DND-41 (cell line): ENCODE data around the gene ARID5A.

Source experiments
- ATAC-seq: fragments of 200-7000 bp; cut with Tn5 transposase; 3 replicates; pipeline ENCODE4 v1.9.1; 2021; ENCODE audit warnings: low read depth; ENCODE audit not compliant: insufficient read depth
- DNase-seq: peaks from one replicate; pipeline ENCODE4 v3.0.0-alpha.2; 2020
- H2AFZ ChIP-seq: 2 replicates; pipeline ENCODE4 v1.6.0; 2012; ENCODE audit warnings: low read depth, low read length
- H3K27ac ChIP-seq: 2 replicates; pipeline ENCODE4 v1.5.1; 2012; ENCODE audit warnings: low read length, inconsistent platforms
- H3K27me3 ChIP-seq: fragments of 200-600 bp; sonication (generic); 2 replicates; pipeline ENCODE4 v1.6.0; 2012; ENCODE audit warnings: low read length, mild to moderate bottlenecking, inconsistent platforms; ENCODE audit not compliant: insufficient read depth, poor library complexity
- H3K36me3 ChIP-seq: 2 replicates; pipeline ENCODE4 v1.5.1; 2012; ENCODE audit warnings: low read length, inconsistent platforms; ENCODE audit not compliant: insufficient read depth
- H3K4me1 ChIP-seq: 2 replicates; pipeline ENCODE4 v1.5.1; 2012; ENCODE audit warnings: mild to moderate bottlenecking, low read length; ENCODE audit not compliant: insufficient read depth
- H3K4me2 ChIP-seq: 2 replicates; pipeline ENCODE4 v1.6.0; 2012; ENCODE audit warnings: mild to moderate bottlenecking, moderate library complexity, low read length, inconsistent platforms; ENCODE audit not compliant: insufficient read depth
- H3K4me3 ChIP-seq, 2 experiments: fragments of 200-600 bp in 1 of 2; shearing (Covaris generic) in 1 of 2; 2 replicates each; pipeline ENCODE4 v1.5.1; 2012 to 2016; ENCODE audit warnings: inconsistent platforms in 2 of 2, low read length in 2 of 2, mild to moderate bottlenecking in 2 of 2, low read depth in 1 of 2, moderate library complexity in 1 of 2
- H3K79me2 ChIP-seq: 2 replicates; pipeline ENCODE4 v1.6.0; 2012; ENCODE audit warnings: low read length, inconsistent platforms; ENCODE audit not compliant: insufficient read depth
- H3K9ac ChIP-seq: 2 replicates; pipeline ENCODE4 v1.6.0; 2012; ENCODE audit warnings: low read depth, mild to moderate bottlenecking, inconsistent platforms, low read length, moderate library complexity
- H3K9me3 ChIP-seq: 2 replicates; pipeline ENCODE4 v1.5.1; 2012; ENCODE audit warnings: low read length, moderate library complexity, mild to moderate bottlenecking, inconsistent platforms; ENCODE audit not compliant: insufficient read depth, severe bottlenecking
- H4K20me1 ChIP-seq: 2 replicates; pipeline ENCODE4 v1.6.0; 2012; ENCODE audit warnings: low read length; ENCODE audit not compliant: insufficient read depth
- CTCF ChIP-seq: IDR thresholded peaks from 2 replicates; pipeline ENCODE4 v1.5.1; 2012; ENCODE audit warnings: borderline replicate concordance, low read length, moderate library complexity, mild to moderate bottlenecking; ENCODE audit not compliant: poor library complexity, severe bottlenecking; ENCODE audit errors: extremely low read depth
- EZH2 ChIP-seq: IDR thresholded peaks from 3 replicates; pipeline ENCODE4 v1.6.1; 2012; ENCODE audit warnings: borderline replicate concordance, low read depth, mild to moderate bottlenecking, moderate library complexity, low read length, inconsistent platforms; ENCODE audit not compliant: severe bottlenecking

ARID5A gene

GRCh38 chr2:96591494-96591893 lies 54.9 kb downstream of the ARID5A start:
- Histone ChIP-seq H2AFZ (no peak overlapping the region), H3K36me3 (peaks cover 63% of the 10 kb centered on the region), H3K4me1 (no peaks in the 10 kb centered on the region), H4K20me1 (0 out of 2 replicates have a peak, but pooled peaks cover 3% of the 10 kb centered on the region), H3K4me2 (no peak overlapping the region), H3K4me3 (no peak overlapping the region), H3K9ac (no peak overlapping the region), H3K27me3 (no peaks in the 10 kb centered on the region), H3K9me3 (no peaks in the 10 kb centered on the region), H3K79me2 (no peaks in the 10 kb centered on the region), H3K27ac (no peak overlapping the region)
- DNase-seq, result no peak
- TF ChIP-seq CTCF, result no peak
- no peak for TF ChIP-seq EZH2
- no peak for ATAC-seq

- no peak overlapping the region for H3K27ac ChIP-seq
- ATAC-seq, result no peak
Measured at GRCh38 chr2:96594282-96594681, 57.7 kb downstream of the ARID5A start.

GRCh38 chr2:96594691-96595152 lies 58.2 kb downstream of the ARID5A start:
- Histone ChIP-seq H3K9me3 (no peaks in the 10 kb centered on the region), H3K27ac (no peak overlapping the region), H3K4me3 (no peak overlapping the region), H3K79me2 (no peaks in the 10 kb centered on the region), H3K9ac (no peak overlapping the region), H3K4me1 (no peaks in the 10 kb centered on the region), H3K4me2 (no peak overlapping the region), H3K36me3 (peaks cover 80% of the 10 kb centered on the region), H3K27me3 (no peaks in the 10 kb centered on the region), H2AFZ (no peak overlapping the region), H4K20me1 (peaks cover 6% of the 10 kb centered on the region; the same call in 1 of the 2 replicates)
- TF ChIP-seq CTCF (no peak), EZH2 (no peak)
- no peak for ATAC-seq
- DNase-seq, result no peak

More at GRCh38 chr2:96594282-96594681, 57.7 kb downstream of the ARID5A start:
- H3K4me3 ChIP-seq, result no peak overlapping the region
- peaks cover 78% of the 10 kb centered on the region for H3K36me3 ChIP-seq
- no peak for TF ChIP-seq EZH2
- no peak for TF ChIP-seq CTCF
- peaks cover 6% of the 10 kb centered on the region; the same call in 1 of the 2 replicates for H4K20me1 ChIP-seq
- no peaks in the 10 kb centered on the region for H3K4me1 ChIP-seq
- no peaks in the 10 kb centered on the region for H3K9me3 ChIP-seq
- H2AFZ ChIP-seq, result no peak overlapping the region
- H3K4me2 ChIP-seq, result no peak overlapping the region
- H3K27me3 ChIP-seq, result no peaks in the 10 kb centered on the region
- H3K9ac ChIP-seq, result no peak overlapping the region
- no peak for DNase-seq
- no peaks in the 10 kb centered on the region for H3K79me2 ChIP-seq

- ATAC-seq (no peak), DNase-seq (no peak)
- peaks cover 96% of the 10 kb centered on the region for H3K36me3 ChIP-seq
- H3K9ac ChIP-seq, result no peak overlapping the region
- peaks cover 6% of the 10 kb centered on the region; the same call in 1 of the 2 replicates for H4K20me1 ChIP-seq
- no peaks in the 10 kb centered on the region for H3K9me3 ChIP-seq
- no peak overlapping the region for H3K4me3 ChIP-seq
- 0 out of 2 replicates have a peak, but pooled peaks cover 2% of the 10 kb centered on the region for H3K79me2 ChIP-seq
- no peaks in the 10 kb centered on the region for H3K27me3 ChIP-seq
- TF ChIP-seq EZH2 (no peak), CTCF (no peak)
- no peak overlapping the region for H3K27ac ChIP-seq
- H3K4me2 ChIP-seq, result no peak overlapping the region
- H2AFZ ChIP-seq, result no peak overlapping the region
- no peaks in the 10 kb centered on the region for H3K4me1 ChIP-seq
Measured at GRCh38 chr2:96596596-96596995, 60.0 kb downstream of the ARID5A start.
